Vagina (tissue), 2 donors: ENCODE measurements around the gene TGFBR3. TPM values are rescaled to one million over a fixed set of nuclear protein-coding genes. Genes with fewer than 3 reads are reported as not detected.
A peak's percentile ranks its signal among the peaks of the same experiment; 100 is the strongest.

Source experiments
- DNase-seq, 2 donors: peaks; one replicate each; pipeline ENCODE4 v3.0.0-alpha.2; 2017; ENCODE audit errors: extremely low spot score in 2 of 2
- H3K27ac ChIP-seq: fragments of 200-600 bp; sonication (generic); one replicate; pipeline ENCODE4 v1.5.1; 2019
- H3K27me3 ChIP-seq: fragments of 200-600 bp; sonication (generic); one replicate; pipeline ENCODE4 v1.5.1; 2019
- H3K36me3 ChIP-seq, 2 donors: fragments of 200-600 bp; sonication (generic); one replicate each; pipeline ENCODE4 v1.5.1; 2017 to 2019
- H3K4me1 ChIP-seq: fragments of 200-600 bp; sonication (generic); one replicate; pipeline ENCODE4 v1.5.1; 2019
- H3K4me3 ChIP-seq, 2 donors: fragments of 200-600 bp; sonication (generic); 1 replicate in 1 of 2; 2 replicates in 1 of 2; pipeline ENCODE4 v1.5.1; 2016 to 2019
- H3K9me3 ChIP-seq: fragments of 200-600 bp; sonication (generic); one replicate; pipeline ENCODE4 v1.5.1; 2019
- POLR2A ChIP-seq, 2 donors: fragments of 450-650 bp; IDR thresholded peaks; one replicate each; pipeline ENCODE4 v1.6.1; 2017; ENCODE audit warnings: antibody characterized with exemption in 2 of 2, mild to moderate bottlenecking in 2 of 2, moderate library complexity in 2 of 2
- POLR2AphosphoS5 ChIP-seq, 2 donors: sonication (generic); formaldehyde crosslinking; IDR thresholded peaks; one replicate each; pipeline ENCODE4 v1.9.0; 2017; ENCODE audit warnings: antibody characterized with exemption in 2 of 2, mild to moderate bottlenecking in 2 of 2, low read depth in 1 of 2; ENCODE audit not compliant: insufficient read depth in 1 of 2
- intact Hi-C: fragments of 100-400 bp; cut with DNase I; formaldehyde crosslinking; loops from one replicate; pipeline ENCODE4 v1.15.1; 2023
- total RNA-seq: library from RNA; depleted of rRNA; stranded (reverse); fragments of >200 nt; gene quantifications from one replicate; pipeline ENCODE4 v1.2.3, GENCODE V29; 2016
- TF ChIP-seq, protein P1 (sequence below), 3 experiments: fragments of 450-650 bp in 2 of 3; fragments of 200-600 bp in 1 of 3; sonication (generic) in 1 of 3; IDR thresholded peaks; one replicate each; pipeline ENCODE4 v1.5.1; 2017 to 2019; ENCODE audit warnings: antibody characterized with exemption in 3 of 3, mild to moderate bottlenecking in 2 of 3, moderate library complexity in 2 of 3

TGFBR3 gene
- total RNA-seq, 1 donor from 2014 or later, result 221 TPM

DNA sequence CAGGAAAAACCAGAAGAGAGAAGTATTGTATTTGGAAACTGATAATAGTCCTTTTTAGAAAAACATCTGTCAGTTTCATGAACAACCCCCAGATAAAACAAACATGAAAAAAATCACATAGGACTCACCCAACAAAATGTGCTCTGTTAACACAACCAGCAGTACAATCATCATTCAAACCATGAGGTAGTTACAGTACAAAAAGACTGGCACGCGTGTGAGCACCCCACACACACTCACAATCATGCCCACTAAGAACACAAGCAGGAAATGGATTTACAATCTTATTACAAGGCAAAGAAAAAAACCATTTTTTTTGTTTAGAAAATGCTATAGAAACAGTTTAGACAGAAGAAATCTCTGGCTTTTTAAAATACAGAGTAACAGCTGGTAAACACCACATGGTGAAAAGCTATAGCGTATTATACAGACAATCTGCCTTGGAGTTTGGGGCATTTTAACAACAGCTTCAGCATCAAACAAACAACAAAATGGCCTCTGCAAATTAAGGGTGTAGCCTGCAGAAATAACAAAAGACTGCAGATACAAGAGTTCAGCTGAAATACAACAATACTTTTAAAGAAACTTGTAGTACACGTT is 205.3 kb downstream of the TGFBR3 start:
- DNase-seq, result no peak
- TF ChIP-seq POLR2AphosphoS5 (IDR thresholded peaks at IDR 0.05; ENCODE audit: insufficient read depth in 1 of 2, low read depth in 1 of 2) (no peak), POLR2A (IDR thresholded peaks at IDR 0.05) (no peak)
- TF ChIP-seq, protein P1, sequence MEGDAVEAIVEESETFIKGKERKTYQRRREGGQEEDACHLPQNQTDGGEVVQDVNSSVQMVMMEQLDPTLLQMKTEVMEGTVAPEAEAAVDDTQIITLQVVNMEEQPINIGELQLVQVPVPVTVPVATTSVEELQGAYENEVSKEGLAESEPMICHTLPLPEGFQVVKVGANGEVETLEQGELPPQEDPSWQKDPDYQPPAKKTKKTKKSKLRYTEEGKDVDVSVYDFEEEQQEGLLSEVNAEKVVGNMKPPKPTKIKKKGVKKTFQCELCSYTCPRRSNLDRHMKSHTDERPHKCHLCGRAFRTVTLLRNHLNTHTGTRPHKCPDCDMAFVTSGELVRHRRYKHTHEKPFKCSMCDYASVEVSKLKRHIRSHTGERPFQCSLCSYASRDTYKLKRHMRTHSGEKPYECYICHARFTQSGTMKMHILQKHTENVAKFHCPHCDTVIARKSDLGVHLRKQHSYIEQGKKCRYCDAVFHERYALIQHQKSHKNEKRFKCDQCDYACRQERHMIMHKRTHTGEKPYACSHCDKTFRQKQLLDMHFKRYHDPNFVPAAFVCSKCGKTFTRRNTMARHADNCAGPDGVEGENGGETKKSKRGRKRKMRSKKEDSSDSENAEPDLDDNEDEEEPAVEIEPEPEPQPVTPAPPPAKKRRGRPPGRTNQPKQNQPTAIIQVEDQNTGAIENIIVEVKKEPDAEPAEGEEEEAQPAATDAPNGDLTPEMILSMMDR (IDR thresholded peaks at IDR 0.05), result no peak
- no peak overlapping the region for H3K4me3 ChIP-seq
- H3K9me3 ChIP-seq, result no peaks in the 10 kb centered on the region
- H3K27me3 ChIP-seq, result no peaks in the 10 kb centered on the region
- H3K4me1 ChIP-seq, result peaks cover 26% of the 10 kb centered on the region
- H3K36me3 ChIP-seq, result peaks cover 0 to 8% of the 10 kb centered on the region in 2 donors
- no peak overlapping the region for H3K27ac ChIP-seq
- intact Hi-C loops, result no loop called here

GRCh38 chr1:91679446-91679845 is 206.5 kb downstream of the TGFBR3 start:
- H3K4me1 ChIP-seq, result peaks cover 15% of the 10 kb centered on the region
- peaks cover 0 to 8% of the 10 kb centered on the region in 2 donors for H3K36me3 ChIP-seq
- no peak for DNase-seq
- H3K27me3 ChIP-seq, result no peaks in the 10 kb centered on the region
- H3K4me3 ChIP-seq, result no peak overlapping the region
- TF ChIP-seq, protein P1 (IDR thresholded peaks at IDR 0.05), result no peak
- no peak for TF ChIP-seq POLR2A (IDR thresholded peaks at IDR 0.05)
- no peak for TF ChIP-seq POLR2AphosphoS5 (IDR thresholded peaks at IDR 0.05; ENCODE audit: insufficient read depth in 1 of 2, low read depth in 1 of 2)
- H3K27ac ChIP-seq, result peak overlapping the region; percentile 13
- intact Hi-C loops, result no loop called here
- H3K9me3 ChIP-seq, result no peaks in the 10 kb centered on the region

- no peak for DNase-seq
- TF ChIP-seq POLR2A (IDR thresholded peaks at IDR 0.05) (no peak), POLR2AphosphoS5 (IDR thresholded peaks at IDR 0.05; ENCODE audit: insufficient read depth in 1 of 2, low read depth in 1 of 2) (no peak)
- TF ChIP-seq, protein P1 (IDR thresholded peaks at IDR 0.05), result no peak
- H3K27ac ChIP-seq, result no peak overlapping the region
These were observed 209.9 kb downstream of the TGFBR3 start for GRCh38 chr1:91676030-91676429.

GRCh38 chr1:91674107-91674506 is 211.8 kb downstream of the TGFBR3 start:
- Histone ChIP-seq H3K9me3 (no peaks in the 10 kb centered on the region), H3K27me3 (no peaks in the 10 kb centered on the region), H3K36me3 (no peaks in the 10 kb centered on the region), H3K27ac (peak overlapping the region; percentile 31), H3K4me3 (no peak overlapping the region), H3K4me1 (peaks cover 18% of the 10 kb centered on the region)
- TF ChIP-seq POLR2A (IDR thresholded peaks at IDR 0.05) (no peak), POLR2AphosphoS5 (IDR thresholded peaks at IDR 0.05; ENCODE audit: insufficient read depth in 1 of 2, low read depth in 1 of 2) (no peak)
- TF ChIP-seq, protein P1 (IDR thresholded peaks at IDR 0.05), result no peak
- intact Hi-C loops, result no loop called here
- no peak for DNase-seq

More at GRCh38 chr1:91676030-91676429, 209.9 kb downstream of the TGFBR3 start:
- Histone ChIP-seq H3K9me3 (no peaks in the 10 kb centered on the region), H3K4me1 (peaks cover 18% of the 10 kb centered on the region), H3K4me3 (no peak overlapping the region), H3K27me3 (no peaks in the 10 kb centered on the region), H3K36me3 (peaks cover 0 to 3% of the 10 kb centered on the region in 2 donors)
- intact Hi-C loops, result no loop called here

GRCh38 chr1:91673613-91674012 is 212.3 kb downstream of the TGFBR3 start:
- TF ChIP-seq, protein P1 (IDR thresholded peaks at IDR 0.05), result no peak
- TF ChIP-seq POLR2AphosphoS5 (IDR thresholded peaks at IDR 0.05; ENCODE audit: insufficient read depth in 1 of 2, low read depth in 1 of 2) (peak in 1 of 2 donors; percentile 40), POLR2A (IDR thresholded peaks at IDR 0.05) (no peak)
- H3K27ac ChIP-seq, result peak overlapping the region; percentile 31
- no peaks in the 10 kb centered on the region for H3K27me3 ChIP-seq
- H3K9me3 ChIP-seq, result no peaks in the 10 kb centered on the region
- intact Hi-C loops, result no loop called here
- H3K36me3 ChIP-seq, result no peaks in the 10 kb centered on the region
- peaks cover 18% of the 10 kb centered on the region for H3K4me1 ChIP-seq
- DNase-seq, result no peak
- H3K4me3 ChIP-seq, result no peak overlapping the region
